Urinary bladder (tissue), 4 donors: Measurements from ENCODE around the gene CNTNAP2. TPM values are rescaled to one million over a fixed set of nuclear protein-coding genes. Genes with fewer than 3 reads are reported as not detected.

Experiments
- DNase-seq: peaks from one replicate; pipeline ENCODE4 v3.0.0-alpha.2; 2015; ENCODE audit errors: extremely low spot score
- H3K27ac ChIP-seq: one replicate; pipeline ENCODE4 v1.5.1; 2013; ENCODE audit warnings: low read depth, mild to moderate bottlenecking, moderate library complexity
- H3K36me3 ChIP-seq: one replicate; pipeline ENCODE4 v1.6.1; 2013; ENCODE audit warnings: mild to moderate bottlenecking, moderate library complexity; ENCODE audit not compliant: insufficient read depth
- H3K4me1 ChIP-seq: one replicate; pipeline ENCODE4 v1.6.1; 2013; ENCODE audit warnings: mild to moderate bottlenecking, moderate library complexity; ENCODE audit not compliant: insufficient read depth
- H3K4me3 ChIP-seq: one replicate; pipeline ENCODE4 v1.5.1; 2013; ENCODE audit warnings: low read depth, low read length
- WGBS: extraction: QIAGEN DNeasy Blood & Tissue Kit; methylation state at CpG from one replicate; pipeline ENCODE4 v1.1.7; 2013; 5-methylcytosine and 5-hydroxymethylcytosine counted together
- polyA plus RNA-seq: library from polyadenylated mRNA; stranded (reverse); fragments of 200-250 nt; gene quantifications from one replicate; pipeline ENCODE4 v1.2.3, GENCODE V29; 2013
- total RNA-seq: library from RNA; depleted of rRNA; stranded (reverse); fragments of >200 nt; gene quantifications from one replicate; pipeline ENCODE4 v1.2.3, GENCODE V29; 2014
- donor health status: healthy with polysubstance abuse.
- donor health status: healthy.

Gene CNTNAP2
- total and polyA plus RNA-seq, 2 donors: 0.28 to 23.3 TPM

DNA sequence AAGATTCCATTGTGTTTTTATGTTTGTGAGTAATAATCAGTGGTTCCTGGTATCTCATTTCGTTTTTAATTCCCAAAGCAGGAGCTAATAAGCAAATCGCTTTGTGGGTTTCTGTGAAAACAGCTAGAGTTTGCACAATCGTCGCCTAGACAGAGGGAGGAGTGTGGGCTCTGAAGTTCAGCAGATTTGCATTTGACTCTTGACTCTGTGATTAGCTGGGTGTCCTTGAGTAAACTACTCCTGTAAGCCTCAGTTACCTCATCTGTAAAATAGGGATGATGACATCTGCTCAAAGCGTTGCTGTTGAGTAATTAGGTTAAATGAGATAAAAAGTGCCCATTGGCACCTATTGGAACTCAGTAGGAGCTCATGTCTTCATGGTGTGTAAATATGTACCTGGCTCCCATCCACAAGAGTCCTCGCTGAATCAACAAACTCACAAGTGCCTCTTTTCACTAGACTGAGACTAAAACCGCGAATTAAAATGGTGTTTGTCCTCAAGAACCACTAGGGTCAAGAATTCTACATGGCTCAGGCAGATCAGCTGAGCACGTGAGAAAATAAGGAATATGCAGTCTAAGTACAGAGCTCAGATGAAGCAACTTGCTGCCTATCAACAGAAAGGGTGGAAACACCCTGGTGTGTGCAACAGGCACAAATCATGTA, 2088.2 kb downstream of the CNTNAP2 start:
- Histone ChIP-seq H3K36me3 (no peaks in the 10 kb centered on the region), H3K4me3 (no peak overlapping the region), H3K27ac (no peak overlapping the region), H3K4me1 (no peaks in the 10 kb centered on the region)
- no peak for DNase-seq
- 89% methylated on average over 9 of the region's 9 CpGs for WGBS

DNA sequence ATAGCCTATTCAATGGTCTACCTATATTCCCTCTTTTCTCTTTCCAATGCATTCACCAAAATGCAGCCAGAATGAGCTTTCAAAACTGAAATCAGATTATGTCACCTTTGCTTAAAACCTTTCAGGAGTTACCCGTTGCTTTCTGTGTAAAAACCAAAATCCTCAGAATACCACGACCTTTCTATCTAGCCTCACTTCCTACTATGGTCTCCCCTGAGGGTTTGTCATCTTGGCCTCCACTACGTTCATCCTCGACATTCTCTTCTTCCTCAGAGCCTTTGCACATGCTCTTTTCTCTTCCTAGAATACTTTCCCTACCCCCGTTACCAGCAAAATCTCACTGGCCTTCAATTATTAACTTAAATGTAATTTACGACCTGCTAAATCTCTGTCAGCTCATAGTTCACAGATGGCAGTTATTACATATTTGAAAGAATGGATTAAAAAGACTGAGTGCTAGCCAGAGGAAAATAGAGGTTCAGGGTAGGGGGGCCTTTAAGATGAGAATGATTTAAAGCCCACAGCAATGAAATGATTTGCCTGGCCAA, 2093.1 kb downstream of the CNTNAP2 start:
- Histone ChIP-seq H3K4me3 (no peak overlapping the region), H3K36me3 (no peaks in the 10 kb centered on the region), H3K27ac (no peak overlapping the region), H3K4me1 (no peaks in the 10 kb centered on the region)
- WGBS: 84% methylated on average over 6 of the region's 6 CpGs
- DNase-seq: no peak

GRCh38 chr7:148210804-148211325, 2094.3 kb downstream of the CNTNAP2 start:
- Histone ChIP-seq H3K36me3 (no peaks in the 10 kb centered on the region), H3K4me1 (no peaks in the 10 kb centered on the region), H3K27ac (no peak overlapping the region), H3K4me3 (no peak overlapping the region)
- DNase-seq: no peak
- WGBS: 89% methylated on average over 3 of the region's 3 CpGs

DNA sequence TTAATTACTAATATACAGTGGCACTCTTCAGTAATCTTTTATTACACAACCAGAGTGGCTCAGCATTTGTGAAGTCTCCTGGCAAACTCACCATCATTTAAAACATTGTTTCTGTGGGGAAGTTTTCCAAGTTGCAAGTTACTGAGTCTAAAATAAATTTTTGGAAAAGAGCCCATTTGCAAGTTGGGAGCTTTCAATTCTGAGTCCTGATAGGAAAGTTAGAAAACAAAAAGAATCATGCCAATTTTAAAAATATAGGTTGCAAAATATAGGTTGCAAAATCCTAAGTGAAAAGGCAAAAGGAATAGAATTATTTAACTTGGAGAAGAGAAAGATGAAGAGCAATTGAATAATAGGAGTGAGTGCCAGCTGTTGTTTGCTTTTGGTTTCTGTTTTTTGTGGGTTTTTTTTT, 2095.1 kb downstream of the CNTNAP2 start:
- no peaks in the 10 kb centered on the region for H3K4me1 ChIP-seq
- no peaks in the 10 kb centered on the region for H3K36me3 ChIP-seq
- H3K27ac ChIP-seq: no peak overlapping the region
- H3K4me3 ChIP-seq: no peak overlapping the region
- no peak for DNase-seq

DNA sequence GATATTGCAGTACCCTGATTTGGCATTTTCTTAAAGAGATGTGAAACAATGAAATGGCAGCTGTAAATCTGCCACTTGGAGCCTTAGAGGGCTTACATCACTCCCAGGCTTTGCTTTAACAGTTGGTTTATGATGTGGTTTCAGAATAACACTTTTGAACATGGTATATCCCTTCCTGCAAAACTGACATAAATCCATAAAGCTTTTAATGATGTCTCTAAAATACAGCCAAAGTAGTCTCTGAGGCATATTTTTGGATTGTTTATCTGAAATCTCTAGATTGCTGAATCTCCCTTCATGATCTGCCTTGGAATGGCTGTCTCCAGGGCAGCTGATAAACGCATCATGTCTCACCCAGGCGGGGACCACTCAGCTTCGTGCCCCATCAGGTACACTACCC, 2096.1 kb downstream of the CNTNAP2 start:
- Histone ChIP-seq H3K4me1 (no peaks in the 10 kb centered on the region), H3K4me3 (no peak overlapping the region), H3K36me3 (no peaks in the 10 kb centered on the region), H3K27ac (no peak overlapping the region)
- WGBS: 78% methylated on average over 3 of the region's 3 CpGs
- DNase-seq: no peak

- Histone ChIP-seq H3K36me3 (no peaks in the 10 kb centered on the region), H3K4me1 (no peaks in the 10 kb centered on the region), H3K27ac (no peak overlapping the region), H3K4me3 (no peak overlapping the region)
- 92% methylated on average over 4 of the region's 4 CpGs for WGBS
- no peak for DNase-seq
Measured at GRCh38 chr7:148214101-148214500, 2097.5 kb downstream of the CNTNAP2 start.

DNA sequence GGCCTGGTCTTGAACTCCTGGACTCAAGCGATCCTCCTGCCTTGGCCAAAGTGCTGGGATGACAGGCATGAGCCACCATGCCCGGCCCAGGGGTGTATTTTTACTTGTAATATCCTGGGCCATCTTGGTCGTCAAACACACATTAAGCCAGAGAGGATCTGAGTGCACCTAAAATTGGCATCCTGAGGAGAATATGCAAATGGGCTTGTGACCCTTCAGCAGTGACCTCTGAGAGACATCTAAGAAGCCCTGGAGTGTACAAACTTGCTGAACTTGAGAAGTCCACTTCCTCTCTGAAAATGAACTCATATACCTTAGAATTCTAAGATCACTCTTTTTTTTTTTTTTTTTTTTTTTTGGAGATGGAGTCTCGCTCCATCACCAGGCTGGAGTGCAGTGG, 2102.0 kb downstream of the CNTNAP2 start:
- DNase-seq: no peak
- Histone ChIP-seq H3K4me1 (no peaks in the 10 kb centered on the region), H3K4me3 (no peak overlapping the region), H3K36me3 (no peaks in the 10 kb centered on the region), H3K27ac (no peak overlapping the region)
- WGBS: 94% methylated on average over 4 of the region's 4 CpGs

- H3K4me1 ChIP-seq: no peaks in the 10 kb centered on the region
- no peak overlapping the region for H3K4me3 ChIP-seq
- WGBS: 66% methylated on average over 5 of the region's 5 CpGs
- no peak for DNase-seq
- H3K27ac ChIP-seq: no peak overlapping the region
- H3K36me3 ChIP-seq: no peaks in the 10 kb centered on the region
Measured at GRCh38 chr7:148222721-148223120, 2106.1 kb downstream of the CNTNAP2 start.

DNA sequence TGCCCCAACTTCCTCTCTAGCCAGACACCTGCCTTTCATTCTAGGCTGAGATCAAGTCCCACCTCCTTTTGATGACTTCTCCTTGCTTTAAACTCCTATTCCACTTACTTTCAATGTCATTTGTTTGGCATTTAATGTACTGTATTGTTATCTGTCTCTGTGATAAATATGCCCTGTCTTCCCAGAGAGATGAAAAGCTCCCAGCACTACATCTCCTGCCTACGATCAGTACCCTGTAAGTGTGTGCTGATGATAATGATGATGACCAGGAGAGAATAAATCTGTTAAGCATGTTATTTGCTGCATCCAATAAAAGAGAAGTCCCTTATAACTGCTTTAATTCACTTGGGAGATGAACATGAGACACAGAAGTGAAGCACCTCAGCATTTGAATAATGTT, 2106.6 kb downstream of the CNTNAP2 start:
- no peak overlapping the region for H3K27ac ChIP-seq
- 72% methylated on average over 1 of the region's 1 CpG for WGBS
- H3K4me1 ChIP-seq: no peaks in the 10 kb centered on the region
- no peak for DNase-seq
- no peaks in the 10 kb centered on the region for H3K36me3 ChIP-seq
- no peak overlapping the region for H3K4me3 ChIP-seq

- Histone ChIP-seq H3K36me3 (no peaks in the 10 kb centered on the region), H3K27ac (no peak overlapping the region), H3K4me3 (no peak overlapping the region), H3K4me1 (no peaks in the 10 kb centered on the region)
- no peak for DNase-seq
- WGBS: 82% methylated on average over 3 of the region's 3 CpGs
Measured at GRCh38 chr7:148223738-148224137, 2107.1 kb downstream of the CNTNAP2 start.

DNA sequence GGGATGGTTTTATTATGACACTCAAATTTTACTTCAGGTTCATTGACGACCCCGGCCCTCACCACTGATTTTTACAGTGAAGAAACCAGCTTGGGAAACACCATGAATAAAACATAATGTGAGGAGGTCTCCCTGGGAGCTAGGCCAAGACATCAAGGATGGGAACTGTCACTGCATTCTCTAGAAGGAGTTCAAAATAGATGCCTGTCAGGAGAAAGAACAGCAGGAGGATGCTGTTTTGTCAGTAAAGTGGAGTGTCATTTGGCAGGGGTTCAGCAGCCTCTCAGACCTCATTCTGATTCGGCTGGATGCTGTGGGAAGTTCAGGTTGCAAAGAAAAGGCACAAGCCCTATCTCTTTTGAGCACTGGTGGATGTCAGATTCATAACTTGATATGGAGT, 2113.7 kb downstream of the CNTNAP2 start:
- 74% methylated on average over 3 of the region's 3 CpGs for WGBS
- no peak for DNase-seq

GRCh38 chr7:148230883-148231282, 2114.3 kb downstream of the CNTNAP2 start:
- H3K4me1 ChIP-seq: no peaks in the 10 kb centered on the region
- DNase-seq: no peak
- H3K36me3 ChIP-seq: no peaks in the 10 kb centered on the region
- WGBS: 91% methylated on average over 4 of the region's 4 CpGs
- H3K27ac ChIP-seq: no peak overlapping the region
- no peak overlapping the region for H3K4me3 ChIP-seq

More for the DNA sequence above, 2113.7 kb downstream of the CNTNAP2 start:
- Histone ChIP-seq H3K27ac (no peak overlapping the region), H3K36me3 (no peaks in the 10 kb centered on the region), H3K4me1 (no peaks in the 10 kb centered on the region), H3K4me3 (no peak overlapping the region)

DNA sequence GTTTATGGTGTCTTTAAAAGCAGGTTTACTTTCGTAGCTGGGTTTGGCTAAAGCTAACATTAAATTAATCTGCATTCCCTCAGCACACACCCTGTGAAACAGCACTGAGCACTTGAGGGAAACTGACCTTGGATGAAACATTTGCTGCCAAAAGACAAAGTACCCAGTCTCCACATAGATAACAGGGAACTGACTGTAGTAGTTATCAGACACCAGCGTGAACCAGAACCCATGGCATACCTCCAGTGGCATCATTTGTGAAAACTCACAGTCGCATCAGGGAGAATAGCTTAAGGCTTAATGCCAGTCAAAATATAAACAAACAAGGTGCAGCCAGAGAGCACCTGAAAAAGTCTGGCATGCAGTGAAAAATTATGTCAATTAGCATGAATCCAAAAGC, 2116.2 kb downstream of the CNTNAP2 start:
- DNase-seq: no peak
- Histone ChIP-seq H3K4me3 (no peak overlapping the region), H3K27ac (no peak overlapping the region), H3K36me3 (no peaks in the 10 kb centered on the region), H3K4me1 (no peaks in the 10 kb centered on the region)
- 51% methylated on average over 3 of the region's 3 CpGs for WGBS

GRCh38 chr7:148234715-148235114, 2118.1 kb downstream of the CNTNAP2 start:
- DNase-seq: no peak
- H3K27ac ChIP-seq: no peak overlapping the region
- H3K36me3 ChIP-seq: no peaks in the 10 kb centered on the region
- no peak overlapping the region for H3K4me3 ChIP-seq
- no peaks in the 10 kb centered on the region for H3K4me1 ChIP-seq
- 77% methylated on average over 1 of the region's 1 CpG for WGBS
